ENCODE results near the gene PNPLA7.

GRCh38 chr9:137558127-137558526 lies 7.9 kb upstream of the PNPLA7 start:
- TF ChIP-seq, protein P1, sequence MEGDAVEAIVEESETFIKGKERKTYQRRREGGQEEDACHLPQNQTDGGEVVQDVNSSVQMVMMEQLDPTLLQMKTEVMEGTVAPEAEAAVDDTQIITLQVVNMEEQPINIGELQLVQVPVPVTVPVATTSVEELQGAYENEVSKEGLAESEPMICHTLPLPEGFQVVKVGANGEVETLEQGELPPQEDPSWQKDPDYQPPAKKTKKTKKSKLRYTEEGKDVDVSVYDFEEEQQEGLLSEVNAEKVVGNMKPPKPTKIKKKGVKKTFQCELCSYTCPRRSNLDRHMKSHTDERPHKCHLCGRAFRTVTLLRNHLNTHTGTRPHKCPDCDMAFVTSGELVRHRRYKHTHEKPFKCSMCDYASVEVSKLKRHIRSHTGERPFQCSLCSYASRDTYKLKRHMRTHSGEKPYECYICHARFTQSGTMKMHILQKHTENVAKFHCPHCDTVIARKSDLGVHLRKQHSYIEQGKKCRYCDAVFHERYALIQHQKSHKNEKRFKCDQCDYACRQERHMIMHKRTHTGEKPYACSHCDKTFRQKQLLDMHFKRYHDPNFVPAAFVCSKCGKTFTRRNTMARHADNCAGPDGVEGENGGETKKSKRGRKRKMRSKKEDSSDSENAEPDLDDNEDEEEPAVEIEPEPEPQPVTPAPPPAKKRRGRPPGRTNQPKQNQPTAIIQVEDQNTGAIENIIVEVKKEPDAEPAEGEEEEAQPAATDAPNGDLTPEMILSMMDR (conservative IDR thresholded peaks at IDR 0.05; ENCODE audit: low read depth, low read length): no peak
- TF ChIP-seq EZH2phosphoT487 (IDR thresholded peaks at IDR 0.05; ENCODE audit: borderline replicate concordance, low read length): no peak
- TF ChIP-seq EZH2 (IDR thresholded peaks at IDR 0.05; ENCODE audit: low read length, unreplicated experiment): no peak
